Measurements from ENCODE around the gene ACYP1.

GRCh38 chr14:75032939-75033338 lies 30.9 kb downstream of the ACYP1 start:
- no peak for TF ChIP-seq CHD7 (IDR thresholded peaks at IDR 0.05; ENCODE audit: low read depth, low read length)
- TF ChIP-seq ARID4B (CRISPR knock-in tag; IDR thresholded peaks at IDR 0.05) = no peak
- TF ChIP-seq CTCF (IDR thresholded peaks at IDR 0.05 in 2 of 3, conservative IDR thresholded peaks at IDR 0.05 in 1 of 3; ENCODE audit: insufficient read depth in 2 of 3, low read depth in 1 of 3, low read length in 3 of 3) = no peak
